Duodenal mucosa (tissue), 2 donors: ENCODE data around the gene BCL2A1.
"Not testable (repeated sequence)": the region's sequence is repeated elsewhere in the genome, so short reads cannot be mapped to it uniquely, and the experiment has no call there.

Experiments used
- H3K27ac ChIP-seq: one replicate; pipeline ENCODE4 v1.7.0; 2013; ENCODE audit warnings: low read depth, low read length
- H3K27me3 ChIP-seq, 2 donors: one replicate each; pipeline ENCODE4 v1.7.0; 2013; ENCODE audit warnings: low read length in 2 of 2, control low read depth in 1 of 2; ENCODE audit not compliant: insufficient read depth in 2 of 2, control insufficient read depth in 1 of 2
- H3K36me3 ChIP-seq, 2 donors: one replicate each; pipeline ENCODE4 v1.7.0; 2013; ENCODE audit warnings: low read length in 2 of 2, control low read depth in 1 of 2; ENCODE audit not compliant: insufficient read depth in 2 of 2, control insufficient read depth in 1 of 2
- H3K4me1 ChIP-seq, 2 donors: one replicate each; pipeline ENCODE4 v1.7.0; 2013; ENCODE audit warnings: low read length in 2 of 2, control low read depth in 1 of 2; ENCODE audit not compliant: insufficient read depth in 2 of 2, control insufficient read depth in 1 of 2
- H3K4me3 ChIP-seq, 2 donors: one replicate each; pipeline ENCODE4 v1.7.0; 2013; ENCODE audit warnings: low read length in 2 of 2, low read depth in 1 of 2
- H3K9ac ChIP-seq, 2 donors: one replicate each; pipeline ENCODE4 v1.7.0; 2013; ENCODE audit warnings: low read length in 2 of 2, low read depth in 1 of 2
- H3K9me3 ChIP-seq, 2 donors: one replicate each; pipeline ENCODE4 v1.7.0; 2013; ENCODE audit warnings: low read length in 2 of 2, control low read depth in 1 of 2; ENCODE audit not compliant: control insufficient read depth in 1 of 2

The BCL2A1 gene

GRCh38 chr15:79930516-79930915 lies 40.5 kb downstream of the BCL2A1 start:
- Histone ChIP-seq H3K27me3 (peaks cover 0 to 3% of the 10 kb centered on the region in 2 donors), H3K36me3 (no peaks in the 10 kb centered on the region), H3K27ac (no peak overlapping the region), H3K4me3 (no peak overlapping the region), H3K9ac (no peak overlapping the region), H3K4me1 (no peaks in the 10 kb centered on the region), H3K9me3 (no peaks in the 10 kb centered on the region)

- peaks cover 0 to 2% of the 10 kb centered on the region in 2 donors for H3K4me1 ChIP-seq
- peaks cover 0 to 3% of the 10 kb centered on the region in 2 donors for H3K27me3 ChIP-seq
Observed at GRCh38 chr15:79929412-79929811, 41.6 kb downstream of the BCL2A1 start.

DNA sequence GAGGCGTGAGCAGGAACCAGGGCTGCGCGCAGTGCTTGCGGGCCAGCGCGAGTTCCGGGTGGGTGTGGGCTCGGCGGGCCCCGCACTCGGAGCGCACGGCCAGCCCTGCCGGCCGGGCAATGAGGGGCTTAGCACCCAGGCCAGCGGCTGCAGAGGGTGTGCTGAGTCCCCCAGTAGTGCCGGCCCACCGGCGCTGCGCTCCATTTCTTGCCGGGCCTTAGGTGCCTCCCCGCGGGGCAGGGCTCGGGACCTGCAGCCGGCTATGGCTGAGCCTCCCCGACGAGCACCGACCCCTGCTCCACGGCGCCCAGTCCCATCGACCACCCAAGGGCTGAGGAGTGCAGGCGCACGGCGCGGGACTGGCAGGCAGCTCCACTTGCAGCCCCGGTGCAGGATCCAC lies 44.9 kb downstream of the BCL2A1 start:
- not testable (repeated sequence) for H3K36me3 ChIP-seq, H3K4me3 ChIP-seq, H3K27me3 ChIP-seq, H3K9me3 ChIP-seq, H3K9ac ChIP-seq, H3K27ac ChIP-seq
- peaks cover 6 to 13% of the 10 kb centered on the region in 2 donors for H3K4me1 ChIP-seq

More at GRCh38 chr15:79929412-79929811, 41.6 kb downstream of the BCL2A1 start:
- Histone ChIP-seq H3K9ac (no peak overlapping the region), H3K36me3 (no peaks in the 10 kb centered on the region), H3K4me3 (no peak overlapping the region), H3K9me3 (no peaks in the 10 kb centered on the region), H3K27ac (no peak overlapping the region)

DNA sequence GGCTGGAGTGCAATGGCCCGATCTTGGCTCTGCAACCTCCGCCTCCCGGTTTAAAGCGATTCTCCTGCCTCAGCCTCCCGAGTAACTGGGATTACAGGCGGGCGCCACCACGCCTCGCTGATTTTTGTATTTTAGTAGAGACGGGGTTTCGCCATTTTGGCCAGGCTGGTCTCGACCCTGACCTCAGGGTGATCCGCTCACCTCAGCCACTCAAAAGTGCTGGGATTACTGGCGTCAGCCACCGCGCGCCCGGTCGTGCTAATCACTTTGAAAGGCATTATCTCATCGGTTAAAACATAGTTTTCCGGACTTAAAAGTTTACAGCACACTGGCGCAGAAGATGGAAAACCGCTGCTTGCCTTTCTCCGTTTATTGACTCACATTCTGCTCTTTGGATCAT lies 46.6 kb downstream of the BCL2A1 start:
- peaks cover 0 to 12% of the 10 kb centered on the region in 2 donors for H3K36me3 ChIP-seq
- peak overlapping the region; percentile 88 to 93 for H3K4me3 ChIP-seq
- H3K4me1 ChIP-seq, result peaks cover 6 to 13% of the 10 kb centered on the region in 2 donors
- no peak overlapping the region for H3K27ac ChIP-seq
- H3K9me3 ChIP-seq, result peaks cover 14 to 18% of the 10 kb centered on the region in 2 donors
- peaks cover 0 to under 1% of the 10 kb centered on the region in 2 donors for H3K27me3 ChIP-seq
- H3K9ac ChIP-seq, result no peak overlapping the region

- peaks cover 0 to 16% of the 10 kb centered on the region in 2 donors for H3K36me3 ChIP-seq
- H3K27me3 ChIP-seq, result no peaks in the 10 kb centered on the region
- peak overlapping the region; percentile 98 for H3K27ac ChIP-seq
- H3K4me1 ChIP-seq, result peaks cover 6 to 13% of the 10 kb centered on the region in 2 donors
- peak overlapping the region; percentile 88 to 93 for H3K4me3 ChIP-seq
- H3K9ac ChIP-seq, result peak overlapping the region; percentile 94 to 96
- peaks cover 21 to 25% of the 10 kb centered on the region in 2 donors for H3K9me3 ChIP-seq
Observed at GRCh38 chr15:79923515-79924169, 47.4 kb downstream of the BCL2A1 start.

DNA sequence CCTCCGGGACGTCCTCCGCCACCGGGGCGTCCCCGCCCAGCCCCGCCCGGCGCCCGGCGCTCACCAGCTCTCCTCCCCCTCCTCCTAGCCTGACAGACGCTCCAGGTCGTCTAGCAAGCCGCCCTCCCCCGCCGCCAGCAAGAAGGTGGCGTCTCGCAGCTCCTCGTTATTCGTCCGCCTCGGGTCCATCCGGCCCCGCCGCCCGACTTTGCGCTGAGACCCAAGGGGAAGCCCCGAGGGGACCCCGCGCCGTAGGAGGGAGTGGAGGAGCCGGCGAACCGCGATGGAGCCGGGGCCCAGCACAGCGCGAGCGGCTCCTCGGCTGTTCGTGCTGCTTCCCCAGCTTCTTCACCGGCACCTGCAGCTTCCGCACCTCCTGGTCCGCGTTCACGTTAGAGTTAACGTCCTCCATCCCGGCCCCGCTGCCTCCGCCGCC lies 47.9 kb downstream of the BCL2A1 start:
- H3K36me3 ChIP-seq, result peaks cover 0 to 16% of the 10 kb centered on the region in 2 donors
- no peaks in the 10 kb centered on the region for H3K27me3 ChIP-seq
- H3K9ac ChIP-seq, result peak overlapping the region; percentile 94 to 96
- peak overlapping the region; percentile 98 for H3K27ac ChIP-seq
- H3K4me3 ChIP-seq, result peak overlapping the region; percentile 88 to 93
- H3K4me1 ChIP-seq, result peaks cover 6 to 13% of the 10 kb centered on the region in 2 donors
- H3K9me3 ChIP-seq, result peaks cover 22 to 29% of the 10 kb centered on the region in 2 donors

- H3K9me3 ChIP-seq, result peaks cover 23 to 34% of the 10 kb centered on the region in 2 donors
- no peaks in the 10 kb centered on the region for H3K27me3 ChIP-seq
- peaks cover 0 to 16% of the 10 kb centered on the region in 2 donors for H3K36me3 ChIP-seq
- H3K4me1 ChIP-seq, result peaks cover 6 to 13% of the 10 kb centered on the region in 2 donors
- H3K27ac ChIP-seq, result peak overlapping the region; percentile 98
- H3K9ac ChIP-seq, result peak overlapping the region; percentile 94 to 96
- peak overlapping the region; percentile 88 to 93 for H3K4me3 ChIP-seq
Observed at GRCh38 chr15:79922512-79923078, 48.4 kb downstream of the BCL2A1 start.

DNA sequence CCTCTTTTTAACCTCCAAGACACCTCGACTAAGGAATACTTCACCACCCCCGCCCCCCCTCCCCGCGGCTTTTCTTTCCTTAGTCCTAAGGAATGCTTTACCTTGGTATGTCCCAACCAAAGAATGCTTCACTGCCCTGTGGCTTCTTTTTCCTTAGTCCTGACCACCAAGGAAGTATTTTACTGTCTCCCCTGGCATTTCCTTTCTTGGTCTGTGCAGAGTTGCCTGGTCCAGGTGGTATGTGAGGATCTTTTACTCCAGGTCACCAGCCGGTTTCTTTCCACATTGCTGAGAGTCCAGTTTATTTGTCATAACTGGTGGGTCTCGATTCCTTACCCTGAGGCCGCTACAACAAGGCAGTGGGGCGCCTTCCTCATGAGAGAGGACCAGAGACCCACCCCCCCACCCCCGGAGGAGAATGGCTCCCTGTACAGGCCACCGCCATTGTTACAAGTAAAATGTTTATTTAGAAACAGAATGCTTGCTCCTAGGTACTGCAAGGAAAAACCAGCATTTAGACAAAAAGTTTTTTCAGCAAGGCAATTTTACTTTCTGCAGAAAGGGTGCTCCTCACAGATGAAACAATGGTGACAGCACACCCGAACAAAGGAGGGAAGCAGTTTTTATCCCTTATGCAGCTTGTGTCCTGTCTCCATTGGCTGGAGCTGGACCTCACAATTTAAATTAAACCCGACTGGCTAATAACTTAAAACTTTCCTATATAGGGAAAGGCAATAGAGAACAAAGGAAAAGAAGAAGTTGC lies 51.1 kb downstream of the BCL2A1 start:
- H3K9me3 ChIP-seq, result peaks cover 43 to 61% of the 10 kb centered on the region in 2 donors
- H3K27me3 ChIP-seq, result no peaks in the 10 kb centered on the region
- peaks cover 0 to 16% of the 10 kb centered on the region in 2 donors for H3K36me3 ChIP-seq
- H3K4me3 ChIP-seq, result no peak overlapping the region
- H3K4me1 ChIP-seq, result peaks cover 6 to 13% of the 10 kb centered on the region in 2 donors
- no peak overlapping the region for H3K9ac ChIP-seq
- H3K27ac ChIP-seq, result no peak overlapping the region

- no peaks in the 10 kb centered on the region for H3K27me3 ChIP-seq
- peaks cover 0 to 16% of the 10 kb centered on the region in 2 donors for H3K36me3 ChIP-seq
- peaks cover 45 to 68% of the 10 kb centered on the region in 2 donors for H3K9me3 ChIP-seq
- no peak overlapping the region for H3K9ac ChIP-seq
- no peak overlapping the region for H3K4me3 ChIP-seq
- no peak overlapping the region for H3K27ac ChIP-seq
- H3K4me1 ChIP-seq, result peaks cover 6 to 9% of the 10 kb centered on the region in 2 donors
Observed at GRCh38 chr15:79919090-79919748, 51.8 kb downstream of the BCL2A1 start.
